NB4 (cell line): Measurements from ENCODE around the gene IRX4.

Experiments
- MYC ChIP-seq: IDR thresholded peaks from 2 replicates; pipeline ENCODE4 v1.6.1; 2011; ENCODE audit warnings: low read depth, low read length
- POLR2A ChIP-seq: IDR thresholded peaks from 2 replicates; pipeline ENCODE4 v1.6.1; 2011; ENCODE audit warnings: mild to moderate bottlenecking; ENCODE audit not compliant: insufficient read length; ENCODE audit errors: extremely low read depth
- TF ChIP-seq, protein P1 (sequence below): IDR thresholded peaks from one replicate; pipeline ENCODE4 v1.5.1; 2012; ENCODE audit warnings: low read depth, low read length

DNA sequence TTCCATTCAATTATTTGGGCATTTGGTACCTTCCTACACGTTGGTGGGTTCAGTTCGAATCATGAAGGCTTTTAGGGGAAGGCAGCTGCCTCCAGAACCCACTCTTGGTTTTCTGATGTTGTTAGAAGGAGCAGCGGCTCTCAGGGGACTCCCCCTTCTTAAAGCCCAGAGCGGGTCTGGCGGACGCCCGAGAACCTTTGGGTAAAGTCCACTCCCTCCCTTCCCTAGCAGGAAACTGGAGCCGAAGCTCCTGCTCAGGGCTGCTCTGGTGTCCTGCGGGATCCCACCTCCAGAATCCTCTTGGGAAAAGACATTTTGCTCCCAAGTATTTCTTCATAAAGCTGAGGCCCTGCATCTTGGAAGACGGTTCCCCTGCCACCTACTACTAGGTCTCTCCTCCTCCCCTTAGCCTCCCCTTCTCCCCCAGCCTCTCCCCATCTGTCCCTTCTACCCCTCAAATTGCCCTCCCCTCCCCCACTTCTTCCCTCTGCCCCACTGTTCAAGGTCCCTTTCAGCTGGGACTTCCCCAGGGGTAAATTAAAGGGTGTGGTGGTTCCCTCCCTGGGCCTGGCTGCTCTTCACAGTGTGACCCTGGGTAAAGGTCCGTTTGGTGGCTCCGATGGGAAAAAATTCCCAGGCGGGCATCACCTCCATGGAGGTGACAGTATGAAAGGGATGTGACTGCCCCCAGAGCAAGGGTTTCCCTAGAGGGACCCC, 9.3 kb downstream of the IRX4 start:
- TF ChIP-seq, protein P1, sequence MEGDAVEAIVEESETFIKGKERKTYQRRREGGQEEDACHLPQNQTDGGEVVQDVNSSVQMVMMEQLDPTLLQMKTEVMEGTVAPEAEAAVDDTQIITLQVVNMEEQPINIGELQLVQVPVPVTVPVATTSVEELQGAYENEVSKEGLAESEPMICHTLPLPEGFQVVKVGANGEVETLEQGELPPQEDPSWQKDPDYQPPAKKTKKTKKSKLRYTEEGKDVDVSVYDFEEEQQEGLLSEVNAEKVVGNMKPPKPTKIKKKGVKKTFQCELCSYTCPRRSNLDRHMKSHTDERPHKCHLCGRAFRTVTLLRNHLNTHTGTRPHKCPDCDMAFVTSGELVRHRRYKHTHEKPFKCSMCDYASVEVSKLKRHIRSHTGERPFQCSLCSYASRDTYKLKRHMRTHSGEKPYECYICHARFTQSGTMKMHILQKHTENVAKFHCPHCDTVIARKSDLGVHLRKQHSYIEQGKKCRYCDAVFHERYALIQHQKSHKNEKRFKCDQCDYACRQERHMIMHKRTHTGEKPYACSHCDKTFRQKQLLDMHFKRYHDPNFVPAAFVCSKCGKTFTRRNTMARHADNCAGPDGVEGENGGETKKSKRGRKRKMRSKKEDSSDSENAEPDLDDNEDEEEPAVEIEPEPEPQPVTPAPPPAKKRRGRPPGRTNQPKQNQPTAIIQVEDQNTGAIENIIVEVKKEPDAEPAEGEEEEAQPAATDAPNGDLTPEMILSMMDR = no peak
- TF ChIP-seq MYC = no peak
- TF ChIP-seq POLR2A = no peak
